ENCODE results near the gene GAGE2A. TPM values are rescaled to one million over a fixed set of nuclear protein-coding genes. Genes with fewer than 3 reads are reported as not detected.

The GAGE2A gene
- total RNA-seq, 2 donors from 2014 or later, result not detected

Other genes with a start within 250 kb of the GAGE2A start
- gene GAGE12C, start 57.3 kb upstream of the GAGE2A start, total RNA-seq, result not detected
- not detected for gene GAGE12D, start 47.8 kb upstream of the GAGE2A start, total RNA-seq
- gene GAGE12E, start 38.2 kb upstream of the GAGE2A start, total RNA-seq, result not detected
- gene GAGE12F, start 28.7 kb upstream of the GAGE2A start, total RNA-seq, result not detected
- gene GAGE12G, start 19.1 kb upstream of the GAGE2A start, total RNA-seq, result not detected
- gene GAGE12H, start 9.5 kb upstream of the GAGE2A start, total RNA-seq, result not detected
- gene GAGE1, start 9.5 kb downstream of the GAGE2A start, total RNA-seq, result not detected
- gene PAGE1, start 106.5 kb downstream of the GAGE2A start, total RNA-seq, result not detected
- gene PAGE4, start 239.8 kb downstream of the GAGE2A start, total RNA-seq, result not detected

Measured in activated naive CD4-positive, alpha-beta T cell treated with anti-CD3 and anti-CD28 coated beads, Interleukin-2, amount 50 U/mL, for 72 hours (primary cell).